Cortex of kidney (tissue), 1 donor: ENCODE results near the gene STT3B.

Experiments used
- DNase-seq: peaks from one replicate; lab custom pipeline; 2025; lab: John Stamatoyannopoulos, UW

The STT3B gene

GRCh38 chr3:31652296-31652695 is 119.6 kb downstream of the STT3B start:
- DNase-seq, result no peak

- DNase-seq, result no peak
Measured at GRCh38 chr3:31653464-31653863, 120.7 kb downstream of the STT3B start.

GRCh38 chr3:31654998-31655397 is 122.3 kb downstream of the STT3B start:
- DNase-seq, result no peak

DNA sequence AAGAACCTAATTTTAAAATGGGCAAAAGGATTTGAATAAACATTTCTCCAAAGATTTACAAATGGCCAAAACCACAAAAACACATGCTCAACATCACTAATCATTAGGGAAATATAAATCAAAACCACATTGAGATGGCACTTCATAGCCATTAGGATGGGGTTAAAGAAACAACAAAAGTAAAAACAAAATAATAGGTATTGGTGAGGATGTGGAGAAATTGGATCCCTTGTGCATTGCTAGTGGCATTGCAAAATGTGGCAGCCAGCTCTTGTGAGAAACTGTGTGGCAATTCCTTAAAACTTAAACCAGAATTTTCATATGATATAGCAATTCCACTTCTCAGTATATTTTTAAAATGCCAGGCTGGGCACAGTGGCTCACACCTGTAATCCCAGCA is 126.5 kb downstream of the STT3B start:
- DNase-seq, result no peak

DNA sequence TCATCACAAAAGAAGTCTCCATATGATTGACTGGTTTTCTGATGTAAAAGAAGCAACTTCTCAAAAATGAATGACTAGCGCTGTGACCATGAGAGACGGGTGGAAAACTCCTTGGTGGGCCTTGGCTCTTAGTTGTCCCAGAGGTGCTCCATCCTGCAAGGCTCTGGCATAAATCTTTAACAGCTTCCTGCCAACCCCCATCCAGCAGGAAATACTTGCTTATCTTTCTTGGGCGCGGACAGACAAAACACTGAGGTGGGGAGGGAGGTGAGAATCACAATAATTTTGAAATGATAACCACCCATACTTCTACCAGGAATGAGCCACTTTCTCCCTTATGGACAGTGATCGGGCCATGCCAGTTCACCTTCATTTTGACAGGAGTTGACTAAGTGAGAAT is 128.6 kb downstream of the STT3B start:
- no peak for DNase-seq

DNA sequence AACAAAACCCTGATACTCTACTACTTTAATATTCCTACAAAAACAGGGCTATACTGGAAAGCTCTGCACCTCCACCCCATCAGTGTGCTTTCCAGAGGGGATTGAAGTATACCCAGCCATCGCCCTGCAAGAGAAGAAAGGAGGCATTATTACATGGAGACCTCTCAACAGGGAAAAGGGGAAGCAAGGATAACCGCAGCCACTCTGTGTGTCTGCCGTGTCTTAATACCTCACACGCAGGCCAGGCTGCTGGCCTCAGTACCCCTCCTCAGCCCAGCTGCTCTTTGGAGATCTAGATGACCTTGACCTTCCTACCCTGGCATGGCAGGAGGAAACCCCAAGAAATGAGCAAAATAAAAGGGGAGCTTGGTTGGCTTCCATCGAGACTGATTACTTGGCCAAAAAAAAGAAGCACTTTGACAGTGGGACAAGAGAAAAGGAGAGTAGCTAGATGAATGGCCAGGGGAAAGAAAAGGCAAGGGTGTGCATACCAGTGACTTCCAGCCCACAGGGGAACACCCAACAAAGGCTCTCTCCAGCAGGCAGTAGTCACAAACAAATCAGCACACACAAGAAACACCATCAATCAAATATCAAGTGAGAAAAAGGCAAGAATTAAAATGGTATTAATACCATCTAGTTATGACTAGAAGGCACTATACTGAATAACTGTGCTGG is 129.4 kb downstream of the STT3B start:
- no peak for DNase-seq

DNA sequence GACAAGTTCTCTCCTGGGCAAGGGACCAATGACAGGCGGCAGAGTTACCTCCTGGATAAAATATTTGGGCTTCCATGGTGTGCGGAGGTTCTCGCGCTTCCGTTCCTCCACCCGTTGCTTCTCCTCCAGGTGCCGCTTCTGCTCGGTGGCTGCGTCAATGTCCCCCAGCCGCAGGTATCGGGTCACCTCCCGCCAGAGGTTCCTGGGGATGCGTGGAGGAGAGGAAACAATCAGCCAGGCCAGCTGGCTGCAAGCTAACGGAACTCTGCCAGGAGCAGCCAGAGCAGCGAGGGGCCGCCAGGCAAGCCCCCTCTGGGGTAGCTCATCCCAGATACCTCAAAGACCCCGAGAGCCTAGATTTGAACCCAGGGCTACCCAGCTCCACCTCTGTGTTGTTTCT is 131.3 kb downstream of the STT3B start:
- no peak for DNase-seq

DNA sequence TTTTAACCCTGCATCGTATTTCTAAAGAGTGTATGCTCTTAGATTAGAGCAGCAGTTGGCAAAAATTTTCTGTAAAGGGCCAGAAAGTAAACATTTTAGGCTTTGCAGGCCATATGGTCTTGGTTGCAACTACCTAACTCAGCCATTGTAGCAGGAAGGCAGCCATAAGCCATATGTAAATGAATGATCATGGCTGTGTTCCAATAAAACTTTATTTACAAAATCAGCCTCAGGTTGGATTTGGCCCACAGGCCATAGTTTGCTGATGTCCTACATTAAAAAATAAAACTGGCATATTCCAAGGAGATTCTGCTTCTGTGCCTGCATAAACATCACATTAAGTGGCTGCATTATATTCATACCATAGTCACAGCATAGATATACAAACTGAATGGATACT is 134.9 kb downstream of the STT3B start:
- no peak for DNase-seq

DNA sequence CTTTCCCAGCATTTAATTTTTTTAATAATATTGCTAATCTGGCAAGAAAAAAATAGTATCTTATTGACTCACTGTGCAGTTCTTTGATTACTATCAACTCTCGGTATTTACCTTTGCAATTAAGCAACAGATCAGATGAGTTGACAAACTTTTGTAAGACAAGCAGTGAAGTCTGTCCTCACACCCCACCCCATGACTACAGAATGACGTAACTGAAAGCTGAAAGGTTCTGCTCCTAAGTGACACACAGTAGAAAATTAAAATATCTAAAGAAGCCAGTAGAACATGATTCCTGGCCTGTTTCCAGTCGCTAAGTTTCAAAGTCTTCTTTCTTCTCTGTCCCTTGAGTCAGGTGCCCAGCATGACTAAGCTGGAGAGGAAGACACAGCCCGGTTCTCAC is 135.5 kb downstream of the STT3B start:
- no peak for DNase-seq

- no peak for DNase-seq
Measured at GRCh38 chr3:31670136-31670535, 137.4 kb downstream of the STT3B start.

- no peak for DNase-seq
Measured at GRCh38 chr3:31670722-31671121, 138.0 kb downstream of the STT3B start.

DNA sequence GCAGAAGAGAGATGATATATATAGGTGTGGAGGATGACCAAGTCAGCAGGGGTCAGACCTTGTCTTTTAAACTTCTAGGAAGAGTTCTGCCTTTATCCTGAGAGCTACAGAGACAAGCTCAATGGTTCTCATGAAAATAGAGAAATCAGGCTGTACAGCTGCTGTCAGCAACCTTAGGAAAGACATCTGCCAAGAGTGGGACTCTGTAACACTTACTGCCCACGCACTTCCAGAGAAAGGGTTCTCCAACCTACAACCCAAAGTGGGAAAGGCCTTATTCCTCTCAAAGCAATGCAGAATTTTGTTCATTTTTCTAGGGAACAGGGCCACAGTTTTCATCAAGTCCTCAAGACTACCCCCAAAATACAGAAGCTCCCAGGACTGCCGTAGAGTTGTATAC is 138.7 kb downstream of the STT3B start:
- no peak for DNase-seq

DNA sequence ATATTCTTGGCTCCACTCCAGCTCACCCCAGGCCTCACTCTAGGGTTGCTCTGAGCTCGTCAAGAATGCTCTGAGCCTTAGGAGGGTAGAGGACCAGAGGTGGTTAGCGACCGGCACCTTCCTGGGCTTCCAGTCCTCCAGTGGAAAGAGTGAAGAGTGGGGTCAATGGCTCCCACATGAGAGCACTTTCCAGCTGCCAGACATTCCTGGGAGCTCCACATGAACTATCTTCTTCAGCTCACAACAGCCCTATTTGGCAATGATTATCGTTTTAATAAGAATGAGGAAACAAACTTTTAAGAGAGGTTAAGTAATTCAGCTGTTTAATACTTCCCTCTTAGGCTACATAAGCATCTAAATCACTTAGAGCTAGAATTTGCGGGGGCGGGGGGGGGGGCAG is 139.3 kb downstream of the STT3B start:
- DNase-seq, result no peak

DNA sequence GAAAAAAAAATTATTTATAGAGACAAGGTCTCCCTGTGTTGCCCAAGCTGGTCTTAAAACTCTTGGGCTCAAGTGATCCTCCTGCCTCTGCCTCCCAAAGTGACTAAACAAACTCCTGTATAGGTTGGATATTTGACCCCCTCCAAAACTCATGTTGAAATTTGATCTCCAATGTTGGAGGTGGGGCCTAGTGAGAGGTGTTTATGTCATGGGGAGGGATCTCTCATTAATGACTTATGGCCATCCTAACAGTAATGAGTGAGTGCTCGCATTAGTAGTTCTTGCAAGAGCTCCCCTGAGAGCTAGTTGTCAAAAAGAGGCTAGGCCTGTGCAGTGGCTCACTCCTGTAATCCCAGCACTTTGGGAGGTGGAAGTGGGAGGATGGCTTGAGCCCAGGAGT is 141.2 kb downstream of the STT3B start:
- no peak for DNase-seq

GRCh38 chr3:31676556-31676955 is 143.8 kb downstream of the STT3B start:
- DNase-seq, result no peak

GRCh38 chr3:31680072-31680870 is 147.5 kb downstream of the STT3B start:
- DNase-seq, result no peak
